GM13976 (cell line): Measurements from ENCODE around the gene FGFR4.

Experiments used
- DNase-seq: peaks from one replicate; pipeline ENCODE4 v3.0.0; 2012; ENCODE audit warnings: low spot score
- in situ Hi-C: fragments of 300-500 bp; cut with MboI; formaldehyde crosslinking; loops from one replicate; pipeline ENCODE4 v1.12.0; 2022; ENCODE audit warnings: low sequenced_read_pairs, mixed read lengths, inconsistent platforms; ENCODE audit not compliant: unreplicated experiment
- TF ChIP-seq, protein P1 (sequence below): IDR thresholded peaks from 2 replicates; pipeline ENCODE4 v1.5.1; 2012; ENCODE audit warnings: borderline replicate concordance, mild to moderate bottlenecking; ENCODE audit not compliant: insufficient read depth; ENCODE audit errors: extremely low read depth, missing control alignments, control extremely low read depth

FGFR4 gene

DNA sequence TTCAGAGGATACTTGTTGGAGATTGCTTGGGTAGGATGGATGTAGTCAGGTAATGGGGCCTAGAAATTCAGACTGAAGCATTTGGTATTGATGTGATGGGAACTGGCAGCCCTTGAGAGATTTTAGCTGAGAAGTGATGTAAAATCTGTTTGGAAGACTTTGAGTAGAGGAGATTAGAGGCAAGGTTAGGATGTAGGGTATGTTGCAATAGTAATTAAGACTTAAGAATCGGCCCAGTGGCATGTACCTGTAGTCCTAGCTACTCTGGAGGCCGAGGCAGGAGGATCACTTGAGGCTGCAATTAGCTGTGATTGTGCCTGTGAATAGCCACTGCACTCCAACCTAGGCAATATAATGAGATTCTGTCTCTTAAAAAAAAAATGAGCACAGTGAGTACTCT, 53.6 kb downstream of the FGFR4 start:
- in situ Hi-C loops, result no loop called here
- TF ChIP-seq, protein P1, sequence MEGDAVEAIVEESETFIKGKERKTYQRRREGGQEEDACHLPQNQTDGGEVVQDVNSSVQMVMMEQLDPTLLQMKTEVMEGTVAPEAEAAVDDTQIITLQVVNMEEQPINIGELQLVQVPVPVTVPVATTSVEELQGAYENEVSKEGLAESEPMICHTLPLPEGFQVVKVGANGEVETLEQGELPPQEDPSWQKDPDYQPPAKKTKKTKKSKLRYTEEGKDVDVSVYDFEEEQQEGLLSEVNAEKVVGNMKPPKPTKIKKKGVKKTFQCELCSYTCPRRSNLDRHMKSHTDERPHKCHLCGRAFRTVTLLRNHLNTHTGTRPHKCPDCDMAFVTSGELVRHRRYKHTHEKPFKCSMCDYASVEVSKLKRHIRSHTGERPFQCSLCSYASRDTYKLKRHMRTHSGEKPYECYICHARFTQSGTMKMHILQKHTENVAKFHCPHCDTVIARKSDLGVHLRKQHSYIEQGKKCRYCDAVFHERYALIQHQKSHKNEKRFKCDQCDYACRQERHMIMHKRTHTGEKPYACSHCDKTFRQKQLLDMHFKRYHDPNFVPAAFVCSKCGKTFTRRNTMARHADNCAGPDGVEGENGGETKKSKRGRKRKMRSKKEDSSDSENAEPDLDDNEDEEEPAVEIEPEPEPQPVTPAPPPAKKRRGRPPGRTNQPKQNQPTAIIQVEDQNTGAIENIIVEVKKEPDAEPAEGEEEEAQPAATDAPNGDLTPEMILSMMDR, result no peak
- no peak for DNase-seq

DNA sequence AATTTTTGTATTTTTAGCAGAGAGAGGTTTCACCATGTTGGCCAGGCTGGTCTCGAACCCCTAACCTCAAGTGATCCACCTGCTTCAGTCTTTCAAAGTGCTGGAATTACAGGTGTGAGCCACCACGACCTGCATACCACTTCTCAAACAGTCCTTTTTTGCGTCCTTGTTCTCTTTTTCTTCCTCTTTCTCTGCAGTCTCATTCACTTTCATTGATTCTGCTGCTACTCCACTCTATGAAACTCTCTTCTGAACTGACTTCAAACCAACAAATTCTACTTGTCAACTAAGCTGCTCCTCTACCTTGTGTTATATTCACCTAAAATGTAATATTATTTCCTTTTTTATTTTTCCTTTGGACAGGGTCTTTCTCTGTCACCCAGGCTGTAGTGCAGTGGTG, 54.8 kb downstream of the FGFR4 start:
- in situ Hi-C loops, result no loop called here
- no peak for DNase-seq
- TF ChIP-seq, protein P1, result no peak

DNA sequence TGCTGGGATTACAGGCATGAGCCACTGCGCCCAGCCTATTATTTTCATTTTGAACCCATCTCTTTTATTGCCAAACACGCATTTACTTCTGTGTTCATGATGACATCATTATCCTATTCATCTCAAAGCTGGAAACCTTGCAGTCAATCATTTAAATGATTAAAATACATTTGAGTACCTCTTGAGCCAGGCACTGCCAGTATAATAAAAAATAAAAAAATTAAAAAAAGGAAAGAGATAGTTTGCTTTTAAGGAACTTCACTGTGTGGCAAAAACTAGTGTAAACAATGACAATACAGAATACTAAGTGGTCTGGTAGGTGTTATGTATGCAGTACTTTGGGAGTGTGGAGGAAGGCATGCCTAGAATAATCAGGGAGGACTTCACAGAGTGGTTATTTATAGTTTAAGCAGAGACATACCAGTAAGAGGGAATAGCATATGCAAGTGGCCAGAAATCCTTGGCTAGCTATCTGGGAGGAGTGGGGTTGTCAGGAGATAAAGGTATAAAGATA, 55.4 kb downstream of the FGFR4 start:
- TF ChIP-seq, protein P1, result no peak
- in situ Hi-C loops, result no loop called here
- no peak for DNase-seq

DNA sequence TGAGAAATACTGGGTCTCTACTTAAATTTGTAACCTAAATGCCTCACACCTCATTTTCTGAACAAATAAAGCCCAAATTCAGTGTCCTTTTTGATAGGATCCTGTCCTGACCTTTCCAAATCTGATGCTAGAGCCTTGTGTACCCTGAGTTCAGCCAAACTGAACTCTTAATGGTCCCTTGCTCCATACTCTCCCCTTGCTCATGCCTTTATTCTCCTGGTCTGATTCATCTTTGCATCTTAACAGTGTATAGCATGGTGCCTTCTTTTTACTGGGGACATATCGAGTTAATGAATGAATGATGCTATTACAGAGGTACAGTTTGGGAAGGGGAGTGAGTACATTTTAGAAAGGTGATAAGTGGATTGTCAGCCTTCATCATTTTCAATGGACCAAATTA, 56.1 kb downstream of the FGFR4 start:
- TF ChIP-seq, protein P1, result no peak
- in situ Hi-C loops, result no loop called here
- no peak for DNase-seq

DNA sequence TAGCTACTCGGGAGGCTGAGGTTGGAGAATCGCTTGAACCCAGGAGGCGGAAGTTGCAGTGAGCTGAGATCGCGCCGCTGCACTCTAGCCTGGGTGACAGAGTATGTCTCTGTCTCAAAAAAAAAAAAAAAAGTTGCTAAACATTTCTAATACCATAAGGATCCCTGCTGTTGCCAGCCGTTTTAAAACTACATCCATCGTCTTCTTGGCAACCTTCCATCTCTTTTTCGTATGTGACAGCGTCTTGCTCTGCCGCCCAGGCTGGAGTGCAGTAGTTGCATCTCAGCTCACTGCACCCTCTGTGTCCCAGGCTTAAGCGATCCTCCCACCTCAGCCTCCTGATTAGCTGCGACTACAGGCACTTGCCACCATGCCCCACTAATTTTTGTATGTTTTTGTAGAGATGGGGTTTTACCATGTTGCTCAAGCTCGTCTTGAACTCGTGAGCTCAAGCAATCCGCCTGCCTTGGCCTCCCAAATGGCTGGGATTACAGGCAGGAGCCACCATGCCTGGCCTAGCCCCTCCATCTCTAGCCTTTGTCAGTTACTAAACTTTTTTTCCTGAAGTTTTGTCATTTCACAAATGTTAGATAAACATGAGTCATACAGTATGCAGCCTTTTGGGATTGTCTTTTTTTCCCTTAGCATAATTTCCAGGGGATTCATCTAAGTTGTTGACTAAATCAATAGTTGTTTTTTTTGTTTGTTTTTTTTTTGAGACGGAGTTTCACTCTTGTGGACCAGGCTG, 60.4 kb downstream of the FGFR4 start:
- in situ Hi-C loops, result no loop called here

More for the DNA sequence above, 60.4 kb downstream of the FGFR4 start:
- TF ChIP-seq, protein P1, result no peak
- no peak for DNase-seq
